Natural killer cell treated with Interleukin-12 subunit alpha and Interleukin-12 subunit beta and Interleukin-15 and Interleukin-18, amount 100 ng/mL, for 72 hours (primary cell): ENCODE results near the gene RIC1. TPM values are rescaled to one million over a fixed set of nuclear protein-coding genes. Genes with fewer than 3 reads are reported as not detected.
"Not testable (repeated sequence)": the region's sequence is repeated elsewhere in the genome, so short reads cannot be mapped to it uniquely, and the experiment has no call there.

ENCODE experiments used
- ATAC-seq, 2 donors: fragments of 150-1000 bp; cut with Tn5 transposase in 1 of 2; sonication (Bioruptor Pico), chemical (Tn5 transposase) in 1 of 2; 2 replicates each; pipeline ENCODE4 v1.10.0; 2021
- DNase-seq: peaks from one replicate; pipeline ENCODE4 v3.0.0; 2022; ENCODE audit warnings: low spot score
- H3K27ac Mint-ChIP-seq, 2 donors: 1 replicate in 1 of 2; 2 replicates in 1 of 2; pipeline ENCODE4 v1.8.0; 2022; ENCODE audit warnings: mixed read lengths in 2 of 2, mild to moderate bottlenecking in 1 of 2, moderate library complexity in 1 of 2
- H3K27me3 Mint-ChIP-seq, 2 donors: 1 replicate in 1 of 2; 2 replicates in 1 of 2; pipeline ENCODE4 v1.8.0; 2022; ENCODE audit warnings: mixed read lengths in 2 of 2
- H3K36me3 Mint-ChIP-seq: one replicate; pipeline ENCODE4 v1.8.0; 2022; ENCODE audit warnings: mixed read lengths
- H3K4me1 Mint-ChIP-seq, 2 donors: 1 replicate in 1 of 2; 2 replicates in 1 of 2; pipeline ENCODE4 v1.8.0; 2022; ENCODE audit warnings: low read depth in 2 of 2, mixed read lengths in 2 of 2, mild to moderate bottlenecking in 1 of 2
- H3K4me3 Mint-ChIP-seq: one replicate; pipeline ENCODE4 v1.8.0; 2022; ENCODE audit warnings: mixed read lengths
- H3K9me3 Mint-ChIP-seq: 2 replicates; pipeline ENCODE4 v1.8.0; 2022; ENCODE audit warnings: mixed read lengths
- total RNA-seq, 2 donors: library from RNA; stranded (reverse); gene quantifications; one replicate each; pipeline ENCODE4 v1.2.3, GENCODE V29; 2022

Gene RIC1
- total RNA-seq, 2 donors from 2014 or later: 25.4 to 36.1 TPM

DNA sequence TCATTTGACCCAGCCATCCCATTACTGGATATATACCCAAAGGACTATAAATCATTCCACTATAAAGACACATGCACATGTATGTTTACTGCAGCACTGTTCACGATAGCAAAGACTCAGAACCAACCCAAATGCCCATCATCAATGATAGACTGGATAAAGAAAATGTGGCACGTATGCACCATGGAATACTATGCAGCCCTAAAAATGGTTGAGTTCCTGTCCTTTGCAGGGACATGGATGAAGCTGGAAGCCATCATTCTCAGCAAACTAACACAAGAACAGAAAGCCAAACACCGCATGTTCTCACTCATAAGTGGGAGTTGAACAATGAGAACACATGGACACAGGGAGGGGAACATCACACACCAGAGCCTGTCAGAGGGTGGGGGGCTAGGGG is 154.5 kb downstream of the RIC1 start:
- not testable (repeated sequence) for H3K27me3 Mint-ChIP-seq, ATAC-seq, H3K4me3 Mint-ChIP-seq, H3K27ac Mint-ChIP-seq, DNase-seq
- Mint-ChIP-seq H3K9me3 (peaks cover 20% of the 10 kb centered on the region), H3K4me1 (peaks cover 11 to 33% of the 10 kb centered on the region in 2 donors), H3K36me3 (peaks cover 43% of the 10 kb centered on the region)

- H3K4me3 Mint-ChIP-seq: no peak overlapping the region
- peaks cover 20% of the 10 kb centered on the region for H3K9me3 Mint-ChIP-seq
- H3K36me3 Mint-ChIP-seq: peaks cover 38% of the 10 kb centered on the region
- no peak for ATAC-seq
- no peak for DNase-seq
- H3K4me1 Mint-ChIP-seq: peaks cover 11 to 36% of the 10 kb centered on the region in 2 donors
- no peaks in the 10 kb centered on the region for H3K27me3 Mint-ChIP-seq
- H3K27ac Mint-ChIP-seq: no peak overlapping the region
These were observed 155.1 kb downstream of the RIC1 start for GRCh38 chr9:5783982-5784381.

DNA sequence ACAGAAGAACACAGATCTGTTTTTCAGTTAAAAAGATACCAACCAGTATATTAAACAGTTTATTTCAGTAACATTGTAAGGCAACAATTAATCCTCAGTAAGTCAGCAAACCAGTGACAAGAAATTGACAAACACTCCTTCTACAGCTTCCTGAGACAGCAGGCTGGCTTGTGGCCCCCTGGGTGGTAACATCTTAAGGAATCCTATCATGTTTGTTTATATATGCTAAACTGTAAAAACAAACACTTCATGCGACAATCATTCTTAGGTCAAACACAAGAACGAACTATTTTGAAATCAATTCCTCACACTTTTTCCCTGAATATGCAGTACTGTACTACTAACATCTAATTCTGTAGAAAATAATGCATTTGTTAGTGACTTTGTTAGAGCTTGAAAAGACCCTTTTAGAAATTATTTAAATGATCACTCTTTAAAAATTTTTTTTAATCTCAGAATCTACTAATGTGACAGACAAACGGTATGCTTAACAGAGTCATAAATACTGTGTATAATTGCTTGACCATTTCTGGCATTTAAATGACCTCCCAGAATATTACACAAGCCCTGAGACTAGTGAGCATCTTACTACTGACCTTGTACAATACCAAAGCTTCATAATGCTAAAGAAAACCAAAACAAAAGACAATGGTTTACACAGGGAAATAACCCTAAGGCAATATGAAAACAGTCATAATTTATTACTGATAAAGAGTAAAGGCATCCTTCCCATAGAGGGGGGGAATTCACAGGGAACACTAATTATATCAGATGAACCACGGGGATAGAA is 155.8 kb downstream of the RIC1 start:
- Mint-ChIP-seq H3K4me1 (peaks cover 11 to 36% of the 10 kb centered on the region in 2 donors), H3K9me3 (peaks cover 20% of the 10 kb centered on the region), H3K27me3 (no peaks in the 10 kb centered on the region), H3K4me3 (no peak overlapping the region), H3K27ac (no peak overlapping the region), H3K36me3 (peaks cover 38% of the 10 kb centered on the region)
- no peak for ATAC-seq
- no peak for DNase-seq

GRCh38 chr9:5786370-5787127 is 157.6 kb downstream of the RIC1 start:
- Mint-ChIP-seq H3K27ac (no peak overlapping the region), H3K9me3 (peaks cover 18% of the 10 kb centered on the region), H3K4me3 (no peak overlapping the region), H3K4me1 (peaks cover 14 to 32% of the 10 kb centered on the region in 2 donors), H3K27me3 (no peaks in the 10 kb centered on the region), H3K36me3 (peaks cover 32% of the 10 kb centered on the region)
- ATAC-seq (no peak), DNase-seq (no peak)

DNA sequence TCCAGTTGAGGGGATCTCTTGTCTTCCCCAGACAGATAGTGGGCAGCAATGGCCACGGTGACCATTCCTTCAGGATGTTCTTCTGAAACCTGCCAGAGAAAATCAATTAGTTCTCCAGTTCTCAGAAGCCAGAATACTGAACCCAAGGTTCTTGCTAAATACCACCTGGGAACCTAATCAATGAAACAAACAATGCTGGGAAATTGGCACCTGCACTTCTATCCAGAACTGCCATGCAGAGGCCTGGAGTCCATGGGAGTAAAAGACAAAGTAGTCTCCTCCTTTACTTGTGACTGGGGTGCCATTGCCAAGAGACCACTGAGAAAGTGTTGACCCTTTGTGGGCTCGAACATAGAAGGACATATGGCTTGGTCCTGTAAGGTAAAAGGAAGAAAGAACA is 158.3 kb downstream of the RIC1 start:
- no peaks in the 10 kb centered on the region for H3K27me3 Mint-ChIP-seq
- ATAC-seq (no peak), DNase-seq (no peak)
- H3K27ac Mint-ChIP-seq: no peak overlapping the region
- H3K9me3 Mint-ChIP-seq: peaks cover 12% of the 10 kb centered on the region
- peaks cover 32% of the 10 kb centered on the region for H3K36me3 Mint-ChIP-seq
- H3K4me1 Mint-ChIP-seq: peaks cover 16 to 32% of the 10 kb centered on the region in 2 donors
- no peak overlapping the region for H3K4me3 Mint-ChIP-seq

GRCh38 chr9:5787759-5788302 is 158.9 kb downstream of the RIC1 start:
- Mint-ChIP-seq H3K27ac (peak overlapping the region in 1 of 2 donors; percentile 21), H3K4me1 (peaks cover 16 to 30% of the 10 kb centered on the region in 2 donors), H3K27me3 (no peaks in the 10 kb centered on the region), H3K4me3 (no peak overlapping the region), H3K9me3 (peaks cover 7% of the 10 kb centered on the region), H3K36me3 (peaks cover 26% of the 10 kb centered on the region)
- ATAC-seq: no peak
- DNase-seq: no peak

DNA sequence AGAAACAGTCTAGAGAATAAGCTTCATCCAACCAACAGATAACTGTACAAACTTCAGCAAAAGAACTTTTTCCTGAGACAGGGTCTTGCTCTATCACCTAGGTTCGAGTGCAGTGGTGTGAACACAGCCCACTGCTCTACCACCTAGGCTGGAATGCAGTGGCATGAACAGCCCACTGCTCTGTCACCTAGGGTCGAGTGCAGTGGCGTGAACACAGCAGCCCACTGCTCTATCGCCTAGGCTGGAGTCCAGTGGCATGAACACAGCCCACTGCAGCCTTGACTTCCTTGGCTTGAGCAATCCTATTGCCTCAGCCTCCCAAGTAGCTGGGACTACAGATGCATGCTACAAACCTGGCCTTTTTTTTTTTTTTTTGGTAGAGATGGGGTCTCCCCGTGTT is 160.6 kb downstream of the RIC1 start:
- H3K4me1 Mint-ChIP-seq: peaks cover 31 to 39% of the 10 kb centered on the region in 2 donors
- DNase-seq (no peak), ATAC-seq (no peak)
- no peaks in the 10 kb centered on the region for H3K9me3 Mint-ChIP-seq
- peaks cover 20% of the 10 kb centered on the region for H3K36me3 Mint-ChIP-seq
- no peak overlapping the region for H3K27ac Mint-ChIP-seq
- no peak overlapping the region for H3K4me3 Mint-ChIP-seq
- no peaks in the 10 kb centered on the region for H3K27me3 Mint-ChIP-seq

DNA sequence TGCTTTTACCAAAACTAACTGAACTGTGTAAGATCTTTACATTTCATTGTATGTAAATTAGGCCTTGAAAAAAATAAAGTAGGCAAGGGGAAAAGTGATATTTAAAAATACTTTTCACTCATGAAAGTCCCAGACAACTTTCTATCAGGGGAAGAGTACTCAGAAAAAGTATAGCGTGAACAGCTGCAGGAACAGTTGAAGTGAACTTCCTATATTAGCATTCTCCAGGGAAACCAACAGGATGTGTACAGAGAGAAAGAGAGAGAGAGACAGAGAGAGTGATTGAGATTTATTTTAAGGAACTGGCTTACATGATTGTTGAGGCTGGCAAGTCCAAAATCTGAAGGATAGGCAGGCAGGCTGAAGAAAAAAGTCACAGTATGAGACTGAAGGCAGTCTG is 162.0 kb downstream of the RIC1 start:
- Mint-ChIP-seq H3K27ac (peak overlapping the region in 1 of 2 donors; percentile 26), H3K4me3 (no peak overlapping the region), H3K4me1 (peaks cover 31 to 34% of the 10 kb centered on the region in 2 donors)

DNA sequence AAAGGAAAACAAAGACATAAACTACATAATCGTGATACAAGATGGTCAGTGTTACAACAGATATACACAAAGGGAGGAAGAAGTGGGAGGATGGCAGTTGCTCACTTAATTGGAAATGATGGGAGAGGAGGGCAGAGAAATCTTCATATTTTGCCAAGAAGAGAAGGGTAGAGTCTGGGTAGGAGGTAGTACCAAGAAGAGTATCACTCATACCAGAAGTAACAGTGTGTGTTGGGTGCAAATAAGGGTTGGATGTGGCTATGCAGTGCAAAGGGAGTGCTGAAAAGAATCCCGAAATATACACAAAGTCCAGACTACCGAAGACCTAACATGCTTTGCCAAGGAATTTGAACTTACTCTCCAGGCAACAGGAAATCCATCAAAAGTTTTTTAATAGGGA is 163.0 kb downstream of the RIC1 start:
- H3K27me3 Mint-ChIP-seq: no peaks in the 10 kb centered on the region
- H3K27ac Mint-ChIP-seq: peak overlapping the region in 1 of 2 donors; percentile 12
- DNase-seq: no peak
- H3K4me1 Mint-ChIP-seq: peaks cover 31 to 37% of the 10 kb centered on the region in 2 donors
- no peaks in the 10 kb centered on the region for H3K9me3 Mint-ChIP-seq
- no peak for ATAC-seq
- peaks cover 22% of the 10 kb centered on the region for H3K36me3 Mint-ChIP-seq
- no peak overlapping the region for H3K4me3 Mint-ChIP-seq

More for the DNA sequence above, 162.0 kb downstream of the RIC1 start:
- DNase-seq (no peak), ATAC-seq (no peak)
- peaks cover 16% of the 10 kb centered on the region for H3K36me3 Mint-ChIP-seq
- H3K9me3 Mint-ChIP-seq: no peaks in the 10 kb centered on the region
- no peaks in the 10 kb centered on the region for H3K27me3 Mint-ChIP-seq

- peaks cover 31% of the 10 kb centered on the region in 2 donors for H3K4me1 Mint-ChIP-seq
- DNase-seq (no peak), ATAC-seq (no peak)
- no peak overlapping the region for H3K27ac Mint-ChIP-seq
- peaks cover 26% of the 10 kb centered on the region for H3K36me3 Mint-ChIP-seq
- H3K4me3 Mint-ChIP-seq: no peak overlapping the region
- H3K9me3 Mint-ChIP-seq: no peaks in the 10 kb centered on the region
- H3K27me3 Mint-ChIP-seq: no peaks in the 10 kb centered on the region
These were observed 164.9 kb downstream of the RIC1 start for GRCh38 chr9:5793812-5794211.

DNA sequence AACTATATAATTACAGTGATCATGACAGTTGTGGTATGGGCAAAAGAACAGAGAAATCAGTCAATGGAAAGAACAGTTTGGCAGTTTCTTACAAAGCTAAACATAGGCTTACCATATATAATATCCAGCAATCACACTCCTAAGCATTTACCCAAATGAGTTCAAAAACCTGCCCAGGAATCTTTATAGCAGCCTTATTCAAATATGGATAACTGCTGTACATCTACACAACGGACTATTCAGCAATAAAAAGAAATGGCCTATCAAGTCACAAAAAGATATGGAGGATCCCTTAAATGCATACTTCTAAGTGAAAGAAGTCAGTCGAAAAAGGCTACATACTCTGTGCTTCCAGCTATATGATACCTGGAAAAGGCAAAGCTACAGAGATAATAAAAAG is 167.4 kb downstream of the RIC1 start:
- ATAC-seq (no peak), DNase-seq (no peak)
- peaks cover 26 to 29% of the 10 kb centered on the region in 2 donors for H3K4me1 Mint-ChIP-seq
- H3K9me3 Mint-ChIP-seq: no peaks in the 10 kb centered on the region
- peaks cover 20% of the 10 kb centered on the region for H3K36me3 Mint-ChIP-seq
- H3K27ac Mint-ChIP-seq: peak overlapping the region in 1 of 2 donors; percentile 56
- no peaks in the 10 kb centered on the region for H3K27me3 Mint-ChIP-seq
- H3K4me3 Mint-ChIP-seq: no peak overlapping the region

GRCh38 chr9:5798581-5798980 is 169.7 kb downstream of the RIC1 start:
- no peak for ATAC-seq
- Mint-ChIP-seq H3K36me3 (peaks cover 11% of the 10 kb centered on the region), H3K27ac (no peak overlapping the region), H3K4me3 (no peak overlapping the region), H3K27me3 (no peaks in the 10 kb centered on the region), H3K4me1 (peaks cover 10 to 14% of the 10 kb centered on the region in 2 donors), H3K9me3 (no peaks in the 10 kb centered on the region)
- no peak for DNase-seq

DNA sequence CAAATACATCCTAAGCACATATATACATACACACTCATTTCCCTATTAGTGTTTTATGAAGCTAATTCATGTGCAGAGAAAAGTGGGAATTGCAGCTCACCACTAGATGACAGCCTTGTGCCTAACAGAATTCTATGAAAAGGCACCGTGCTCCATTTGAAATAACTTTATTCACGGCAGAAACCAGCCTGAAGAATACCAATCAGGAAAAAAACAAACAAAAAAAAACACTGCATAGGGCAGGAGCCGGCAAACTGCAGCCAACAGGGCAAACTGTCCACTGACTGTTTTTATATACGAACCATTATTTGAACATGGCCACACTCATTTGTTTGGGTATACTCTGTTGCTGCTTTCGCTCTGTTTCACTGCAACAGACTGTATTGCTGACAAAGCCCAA is 170.4 kb downstream of the RIC1 start:
- DNase-seq: no peak
- no peak overlapping the region for H3K4me3 Mint-ChIP-seq
- H3K36me3 Mint-ChIP-seq: peaks cover 11% of the 10 kb centered on the region
- H3K4me1 Mint-ChIP-seq: peaks cover 6 to 7% of the 10 kb centered on the region in 2 donors
- H3K27me3 Mint-ChIP-seq: no peaks in the 10 kb centered on the region
- H3K27ac Mint-ChIP-seq: no peak overlapping the region
- H3K9me3 Mint-ChIP-seq: no peaks in the 10 kb centered on the region
- no peak for ATAC-seq

GRCh38 chr9:5800378-5800777 is 171.5 kb downstream of the RIC1 start:
- H3K4me3 Mint-ChIP-seq, DNase-seq, H3K4me1 Mint-ChIP-seq, H3K27ac Mint-ChIP-seq, H3K27me3 Mint-ChIP-seq, ATAC-seq, H3K9me3 Mint-ChIP-seq: not testable (repeated sequence)
- H3K36me3 Mint-ChIP-seq: peaks cover 11% of the 10 kb centered on the region
